ENCODE data around the gene PITPNC1.
"Not testable (repeated sequence)": the region's sequence is repeated elsewhere in the genome, so short reads cannot be mapped to it uniquely, and the experiment has no call there.

The PITPNC1 gene

GRCh38 chr17:67578679-67579405, 201.8 kb downstream of the PITPNC1 start:
- ATAC-seq, DNase-seq: not testable (repeated sequence)

- no peak for DNase-seq
- no peak for ATAC-seq
Measured at GRCh38 chr17:67582673-67583081, 205.6 kb downstream of the PITPNC1 start.

DNA sequence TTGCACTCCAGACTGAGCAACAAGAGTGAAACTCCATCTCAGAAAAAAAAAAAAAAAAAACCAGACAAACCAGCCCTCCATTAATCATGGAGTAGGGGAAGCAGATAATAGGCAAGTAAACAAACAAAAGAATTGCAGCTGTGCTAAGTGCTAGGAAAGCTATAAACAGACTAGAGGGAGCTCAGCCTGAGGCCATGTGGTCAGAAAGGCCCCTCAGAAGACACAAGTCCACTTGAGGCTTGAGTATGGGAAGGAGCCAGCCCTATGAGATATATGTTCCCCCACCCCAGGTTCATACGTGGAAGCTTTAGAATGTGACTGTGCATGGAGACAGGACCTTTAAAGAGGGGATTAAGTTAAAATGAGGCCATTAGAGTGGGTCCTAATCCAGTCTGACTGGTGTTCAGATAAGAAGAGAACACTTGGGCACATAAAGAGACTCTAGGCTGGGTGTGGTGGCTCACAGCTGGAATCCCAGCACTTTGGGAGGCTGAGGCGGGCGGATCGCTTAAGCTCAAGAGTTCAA, 208.1 kb downstream of the PITPNC1 start:
- ATAC-seq: no peak

DNA sequence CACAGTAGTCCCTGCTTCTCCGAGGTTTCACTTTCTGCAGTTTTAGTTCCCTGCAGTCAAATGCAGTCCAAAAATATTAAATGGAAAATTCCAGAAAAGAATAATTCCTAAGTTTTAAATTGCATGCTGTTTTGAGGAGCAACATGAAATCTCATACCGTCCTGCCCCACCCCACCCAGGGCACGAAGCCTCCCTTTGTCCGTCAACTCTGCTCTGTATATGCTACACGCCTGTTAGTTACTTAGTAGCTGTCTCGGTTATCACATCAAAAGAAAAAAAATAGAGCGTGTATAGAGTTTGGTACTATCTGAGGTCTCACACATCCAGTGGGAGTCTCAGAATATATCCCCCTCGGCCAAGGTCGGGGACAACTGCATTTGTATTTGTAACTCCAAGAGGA, 211.2 kb downstream of the PITPNC1 start:
- ATAC-seq: no peak
- DNase-seq: no peak

More for the DNA sequence above, 208.1 kb downstream of the PITPNC1 start:
- no peak for DNase-seq

GRCh38 chr17:67594115-67594880, 217.2 kb downstream of the PITPNC1 start:
- no peak for ATAC-seq
- DNase-seq: no peak

- ATAC-seq (no peak), DNase-seq (no peak)
Measured at GRCh38 chr17:67600408-67600807, 223.3 kb downstream of the PITPNC1 start.

- no peak for ATAC-seq
- no peak for DNase-seq
Measured at GRCh38 chr17:67601897-67602296, 224.8 kb downstream of the PITPNC1 start.

GRCh38 chr17:67602444-67602843, 225.4 kb downstream of the PITPNC1 start:
- DNase-seq (no peak), ATAC-seq (no peak)

GRCh38 chr17:67602974-67603373, 225.9 kb downstream of the PITPNC1 start:
- peak; percentile 55 for ATAC-seq

DNA sequence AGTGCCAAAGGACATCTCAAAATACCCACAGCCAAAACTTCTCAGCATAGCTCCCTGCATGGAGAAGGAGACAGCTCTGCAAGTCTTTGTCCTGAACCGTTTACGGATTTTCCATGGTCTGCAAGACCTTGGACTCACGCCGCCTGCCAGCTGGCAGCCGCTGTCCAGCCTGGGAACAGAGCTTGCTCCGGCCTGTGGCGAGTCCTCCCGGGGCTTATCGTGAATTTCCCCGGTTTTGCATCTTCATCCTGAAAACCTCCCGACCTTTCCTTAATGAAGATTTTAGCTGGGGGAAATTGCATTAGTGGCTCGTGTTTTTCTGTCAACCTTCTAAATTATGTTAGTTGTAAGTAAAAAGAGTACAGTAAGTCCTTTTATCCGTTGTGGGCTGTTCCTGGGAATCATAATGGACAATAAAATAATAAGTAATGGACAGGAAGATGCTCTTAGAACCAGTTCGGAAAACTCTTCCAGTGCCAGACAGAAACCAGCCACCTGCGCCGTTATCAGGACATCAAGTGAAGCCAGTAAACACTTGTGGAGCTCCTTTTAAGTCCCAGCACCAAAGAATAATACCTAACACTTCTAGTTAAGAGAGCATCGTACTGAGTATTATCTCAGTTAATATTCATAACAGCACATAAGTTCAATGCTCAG, 228.3 kb downstream of the PITPNC1 start:
- ATAC-seq (no peak), DNase-seq (no peak)

More at GRCh38 chr17:67602974-67603373, 225.9 kb downstream of the PITPNC1 start:
- peak; percentile 37 for DNase-seq

GRCh38 chr17:67606471-67606870, 229.4 kb downstream of the PITPNC1 start:
- DNase-seq (no peak), ATAC-seq (no peak)

DNA sequence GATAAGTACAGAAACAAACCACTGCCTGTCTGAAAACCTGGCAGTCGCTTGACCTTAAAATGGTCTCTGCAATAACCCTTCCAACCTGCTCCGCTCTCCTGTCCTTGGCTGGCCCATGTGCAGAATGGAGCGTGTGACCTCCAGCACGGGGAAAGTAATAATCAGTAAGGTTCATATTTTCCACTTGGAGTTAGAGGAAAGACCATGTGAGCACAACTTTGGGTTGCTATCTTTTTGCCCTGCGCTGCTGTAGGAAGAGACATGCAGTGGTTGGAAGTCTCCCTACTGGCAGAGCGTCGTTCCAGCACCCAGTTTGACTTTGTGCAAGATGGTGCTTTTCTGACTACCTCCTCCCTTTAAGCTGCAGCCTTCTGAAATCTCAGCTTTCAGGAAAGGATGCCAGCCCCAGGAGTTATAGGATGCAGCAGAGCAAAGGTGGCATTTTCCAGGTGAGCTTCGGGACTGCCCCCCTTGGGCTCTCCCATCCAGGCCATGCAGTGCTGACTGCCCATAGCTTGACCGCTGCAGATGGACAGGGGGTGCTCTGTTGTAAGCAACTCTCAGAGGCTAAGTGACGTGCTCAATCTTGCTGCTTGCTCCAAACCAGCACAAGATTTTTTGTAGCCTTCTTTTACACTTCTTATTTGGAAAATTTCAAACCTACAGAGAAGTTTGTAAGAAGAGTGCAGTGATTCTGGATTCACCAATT, 230.0 kb downstream of the PITPNC1 start:
- no peak for ATAC-seq
- DNase-seq: no peak

GRCh38 chr17:67610061-67610460, 233.0 kb downstream of the PITPNC1 start:
- no peak for DNase-seq
- ATAC-seq: no peak

DNA sequence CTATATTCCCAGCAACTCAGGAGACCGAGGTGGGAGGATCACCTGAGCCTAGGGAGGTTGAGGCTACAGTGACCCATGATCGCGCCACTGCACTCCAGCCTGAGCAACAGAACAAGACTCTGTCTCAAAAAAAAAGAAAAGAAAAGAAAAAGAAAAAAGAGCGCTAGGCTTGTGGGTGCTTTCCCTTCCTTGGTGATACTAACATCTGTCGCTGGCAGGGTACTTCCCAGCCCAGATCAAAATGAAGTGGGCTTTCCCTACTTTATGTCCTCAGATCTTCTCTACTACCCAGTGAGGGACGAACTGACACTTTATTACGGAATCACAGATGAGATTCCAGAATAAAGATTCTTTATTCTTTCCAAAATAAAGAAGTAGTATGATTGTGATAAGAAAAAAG, 236.9 kb downstream of the PITPNC1 start:
- ATAC-seq (no peak), DNase-seq (no peak)

- ATAC-seq: no peak
- no peak for DNase-seq
Measured at GRCh38 chr17:67615011-67615561, 238.0 kb downstream of the PITPNC1 start.

GRCh38 chr17:67615736-67616135, 238.7 kb downstream of the PITPNC1 start:
- ATAC-seq: no peak
- DNase-seq: no peak

DNA sequence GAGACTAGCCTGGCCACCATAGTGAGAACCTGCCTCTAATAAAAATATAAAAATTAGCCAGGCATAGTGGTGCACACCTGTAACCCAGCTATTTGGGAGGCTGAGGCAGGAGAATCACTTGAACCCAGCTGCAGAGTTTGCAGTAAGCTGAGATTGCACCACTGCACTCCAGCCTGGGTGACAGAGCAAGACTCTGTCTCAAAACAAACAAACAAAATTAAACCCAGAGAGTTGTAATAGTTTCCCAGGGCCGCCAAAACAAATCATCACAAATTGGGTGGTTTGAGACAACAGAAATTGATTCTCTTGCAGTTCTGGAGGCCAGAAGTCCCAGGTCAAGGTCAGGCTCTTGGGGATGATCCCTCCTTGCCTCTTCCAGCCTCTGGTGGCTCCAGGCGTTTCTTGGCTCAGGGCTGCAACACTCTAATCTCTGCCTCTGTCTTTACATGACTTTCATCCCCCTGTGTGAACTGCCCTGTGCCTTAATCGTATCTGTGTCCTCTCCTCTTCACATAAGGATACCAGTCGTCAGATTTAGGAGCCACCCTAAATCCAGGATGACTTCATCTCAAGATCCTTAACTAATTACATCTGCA, 240.3 kb downstream of the PITPNC1 start:
- no peak for ATAC-seq
- no peak for DNase-seq

- ATAC-seq: no peak
Measured at GRCh38 chr17:67619555-67619954, 242.5 kb downstream of the PITPNC1 start.

GRCh38 chr17:67620088-67620487, 243.0 kb downstream of the PITPNC1 start:
- DNase-seq (no peak), ATAC-seq (no peak)

More at GRCh38 chr17:67619555-67619954, 242.5 kb downstream of the PITPNC1 start:
- no peak for DNase-seq

DNA sequence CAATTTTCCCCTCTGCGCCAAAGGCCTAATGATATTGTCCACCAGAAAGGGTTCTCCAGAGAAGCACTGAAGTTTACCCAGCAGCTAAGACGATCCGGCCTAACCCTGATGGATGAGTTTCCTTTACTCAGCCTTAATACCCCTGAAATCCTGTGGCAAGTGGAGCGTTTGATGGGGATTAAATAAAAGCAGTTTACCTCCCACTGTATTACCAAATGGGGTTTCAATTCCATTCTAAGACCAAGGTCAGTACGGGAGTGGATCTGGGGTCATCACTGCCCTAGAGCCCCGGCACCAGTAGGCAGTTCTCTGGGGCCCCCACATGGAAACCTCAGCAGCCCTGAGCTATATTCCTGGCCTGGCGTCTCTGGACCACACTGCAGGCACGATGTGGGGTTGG, 243.6 kb downstream of the PITPNC1 start:
- DNase-seq: no peak
- ATAC-seq: no peak

DNA sequence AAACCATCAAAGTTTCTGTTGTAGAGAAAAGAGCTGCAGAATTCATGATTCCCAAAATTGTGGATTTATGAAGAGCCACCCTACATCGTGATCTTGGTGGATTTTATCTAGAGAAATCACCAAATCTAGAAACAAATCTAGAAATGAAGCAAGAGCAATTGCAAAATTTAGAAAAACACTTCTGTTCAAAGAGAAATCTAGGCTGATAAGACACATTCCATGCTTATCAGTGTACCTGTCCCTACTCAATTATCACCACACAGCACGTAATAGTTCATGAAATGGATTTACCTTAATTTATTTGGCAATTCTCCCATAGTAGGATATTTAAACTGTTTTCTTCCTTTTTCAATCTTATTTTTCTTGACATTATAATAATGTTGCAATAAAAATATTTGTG, 246.7 kb downstream of the PITPNC1 start:
- no peak for DNase-seq
- no peak for ATAC-seq

All from stimulated activated naive CD8-positive, alpha-beta T cell treated with anti-CD3 and anti-CD28 coated beads, Interleukin-15, Interleukin-2, amounts not matched to agents 100 U/mL and 50 U/mL, for 24 hours (primary cell).